Measurements from ENCODE around the gene KLHL17.
A peak's percentile ranks its signal among the peaks of the same experiment; 100 is the strongest.

Gene KLHL17

GRCh38 chr1:952603-953002, 7.8 kb upstream of the KLHL17 start:
- DNase-seq, result no peak

GRCh38 chr1:953524-954320, 6.7 kb upstream of the KLHL17 start:
- no peak for DNase-seq

GRCh38 chr1:954927-955326, 5.5 kb upstream of the KLHL17 start:
- DNase-seq, result no peak

GRCh38 chr1:955474-955873, 4.9 kb upstream of the KLHL17 start:
- DNase-seq, result no peak

- no peak for DNase-seq
Measured at GRCh38 chr1:956636-957035, 3.7 kb upstream of the KLHL17 start.

GRCh38 chr1:958823-959730, 1.3 kb upstream of the KLHL17 start, which contains the start of gene NOC2L:
Gene NOC2L (minus strand): TSS chr1:959256. CDS start chr1:959240, 16 bp downstream.
- peak; percentile 98 for DNase-seq

GRCh38 chr1:959731-960362, 537 bp upstream of the KLHL17 start:
- no peak for DNase-seq

- no peak for DNase-seq
Measured at GRCh38 chr1:961132-961669, 817 bp downstream of the KLHL17 start.

- no peak for DNase-seq
Measured at GRCh38 chr1:962381-963300, 2.3 kb downstream of the KLHL17 start.

GRCh38 chr1:963301-963651, 2.9 kb downstream of the KLHL17 start:
- DNase-seq, result no peak

- no peak for DNase-seq
Measured at GRCh38 chr1:963746-964525, 3.6 kb downstream of the KLHL17 start.

- DNase-seq, result no peak
Measured at GRCh38 chr1:964691-965525, 4.5 kb downstream of the KLHL17 start.

- no peak for DNase-seq
Measured at GRCh38 chr1:965526-966134, 5.2 kb downstream of the KLHL17 start.

GRCh38 chr1:966135-966703, 5.8 kb downstream of the KLHL17 start, which contains the start of gene PLEKHN1:
Gene PLEKHN1 (plus strand): TSS chr1:966482. CDS start chr1:966532, 50 bp downstream.
- peak in 1 of 2 donors; percentile 53 for DNase-seq

GRCh38 chr1:966704-967300, 6.4 kb downstream of the KLHL17 start:
- DNase-seq, result peak; percentile 88 to 91

GRCh38 chr1:967466-968343, 7.3 kb downstream of the KLHL17 start:
- DNase-seq, result no peak

GRCh38 chr1:969260-969855, 9.0 kb downstream of the KLHL17 start:
- DNase-seq, result no peak
